OCI-LY7 (cell line): ENCODE results near the gene ADD2.

Source experiments
- EZH2phosphoT487 ChIP-seq: fragments of 200-600 bp; sonication (generic); IDR thresholded peaks from 2 replicates; pipeline ENCODE4 v1.6.1; 2018; ENCODE audit warnings: low read depth, borderline replicate concordance, mild to moderate bottlenecking, mixed run types, antibody characterized with exemption, low read length, moderate library complexity, mixed read lengths
- TF ChIP-seq, protein P1 (sequence below): fragments of 200-600 bp; sonication (generic); conservative IDR thresholded peaks from 2 replicates; pipeline ENCODE4 v1.5.1; 2014; ENCODE audit warnings: mild to moderate bottlenecking, antibody characterized with exemption, low read length, moderate library complexity, mixed read lengths

DNA sequence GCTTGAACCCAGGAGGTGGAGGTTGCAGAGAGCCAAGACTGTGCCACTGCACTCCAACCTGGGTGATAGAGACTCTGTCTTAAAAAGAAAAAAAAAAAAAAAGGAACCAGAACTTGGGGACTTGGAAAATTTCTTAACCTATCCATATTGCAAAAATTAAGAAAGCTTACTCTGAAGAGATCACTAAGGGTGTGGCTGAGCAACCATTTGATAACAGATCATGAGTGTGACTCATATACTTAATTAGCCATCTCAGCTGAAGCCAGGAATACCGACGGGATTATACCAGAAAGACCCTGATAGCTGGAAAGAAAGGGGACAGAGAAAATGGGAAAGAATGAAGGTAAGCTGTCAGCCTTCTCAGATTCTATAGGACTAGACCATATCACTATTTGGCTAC lies 7.1 kb upstream of the ADD2 start:
- TF ChIP-seq, protein P1, sequence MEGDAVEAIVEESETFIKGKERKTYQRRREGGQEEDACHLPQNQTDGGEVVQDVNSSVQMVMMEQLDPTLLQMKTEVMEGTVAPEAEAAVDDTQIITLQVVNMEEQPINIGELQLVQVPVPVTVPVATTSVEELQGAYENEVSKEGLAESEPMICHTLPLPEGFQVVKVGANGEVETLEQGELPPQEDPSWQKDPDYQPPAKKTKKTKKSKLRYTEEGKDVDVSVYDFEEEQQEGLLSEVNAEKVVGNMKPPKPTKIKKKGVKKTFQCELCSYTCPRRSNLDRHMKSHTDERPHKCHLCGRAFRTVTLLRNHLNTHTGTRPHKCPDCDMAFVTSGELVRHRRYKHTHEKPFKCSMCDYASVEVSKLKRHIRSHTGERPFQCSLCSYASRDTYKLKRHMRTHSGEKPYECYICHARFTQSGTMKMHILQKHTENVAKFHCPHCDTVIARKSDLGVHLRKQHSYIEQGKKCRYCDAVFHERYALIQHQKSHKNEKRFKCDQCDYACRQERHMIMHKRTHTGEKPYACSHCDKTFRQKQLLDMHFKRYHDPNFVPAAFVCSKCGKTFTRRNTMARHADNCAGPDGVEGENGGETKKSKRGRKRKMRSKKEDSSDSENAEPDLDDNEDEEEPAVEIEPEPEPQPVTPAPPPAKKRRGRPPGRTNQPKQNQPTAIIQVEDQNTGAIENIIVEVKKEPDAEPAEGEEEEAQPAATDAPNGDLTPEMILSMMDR: no peak
- no peak for TF ChIP-seq EZH2phosphoT487
